NCI-H82 (cell line): ENCODE measurements around the gene MSRB3.
"Not testable (repeated sequence)": the region's sequence is repeated elsewhere in the genome, so short reads cannot be mapped to it uniquely, and the experiment has no call there.

Experiments used
- DNase-seq: peaks from one replicate; lab custom pipeline; 2025; lab: John Stamatoyannopoulos, UW

Gene MSRB3

DNA sequence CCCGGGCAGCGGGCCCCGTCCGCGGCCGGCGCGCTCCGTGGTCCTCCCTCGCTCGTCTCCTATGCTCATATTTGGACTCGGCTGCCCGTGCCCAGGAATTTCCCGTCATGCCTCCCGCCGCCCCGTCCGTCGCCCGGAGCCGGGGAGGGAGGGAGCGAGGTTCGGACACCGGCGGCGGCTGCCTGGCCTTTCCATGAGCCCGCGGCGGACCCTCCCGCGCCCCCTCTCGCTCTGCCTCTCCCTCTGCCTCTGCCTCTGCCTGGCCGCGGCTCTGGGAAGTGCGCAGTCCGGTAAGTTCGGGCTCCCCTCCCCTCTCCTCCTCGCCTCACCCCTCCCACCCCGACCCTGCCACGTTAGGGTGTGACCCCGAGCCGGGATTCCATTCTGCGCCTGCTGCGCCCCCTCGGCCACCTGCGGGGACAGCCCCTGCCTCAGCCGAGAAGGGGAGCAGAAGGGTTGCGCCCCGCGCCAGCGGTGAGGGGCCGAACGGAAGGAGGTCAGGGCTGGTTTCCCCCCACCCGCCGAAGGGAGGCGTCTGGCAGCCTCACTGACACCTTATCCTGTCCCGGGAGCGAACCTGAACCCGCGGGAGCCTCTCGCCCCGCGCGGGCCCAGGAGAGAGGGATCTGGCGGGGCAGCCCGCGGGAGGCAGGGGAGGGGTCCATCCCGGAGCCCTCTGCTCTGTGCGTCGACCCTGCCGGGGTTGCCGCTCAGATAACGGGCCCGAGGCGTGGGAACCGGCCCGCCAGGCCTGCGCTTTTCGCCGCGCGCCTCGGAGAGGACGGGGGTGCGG lies at the start of gene MSRB3:
Gene MSRB3, plus strand, starts transcription at position 108 of the 793 bp plus-strand sequence. CDS start 29,897 bp downstream, outside the sequence.
- DNase-seq = peak; percentile 52

DNA sequence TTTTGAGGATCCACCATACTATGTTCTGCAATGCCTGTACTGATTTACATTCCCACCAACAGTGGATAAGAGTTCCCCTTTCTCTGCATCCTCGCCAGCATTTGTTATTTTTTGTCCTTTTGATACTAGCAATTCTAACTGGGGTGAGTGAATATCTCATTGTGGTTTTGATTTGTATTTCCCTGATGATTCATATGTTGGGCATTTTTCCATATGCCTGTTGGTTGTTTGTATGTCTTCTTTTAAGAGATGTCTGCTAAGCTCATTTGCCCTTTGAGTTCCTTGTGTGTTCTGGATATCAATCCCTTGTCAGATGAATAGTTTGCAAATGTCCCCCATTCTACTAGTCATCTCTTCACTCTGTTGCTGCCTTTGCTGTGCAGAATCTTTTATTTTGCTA lies 49.0 kb upstream of the MSRB3 start:
- DNase-seq = no peak

DNA sequence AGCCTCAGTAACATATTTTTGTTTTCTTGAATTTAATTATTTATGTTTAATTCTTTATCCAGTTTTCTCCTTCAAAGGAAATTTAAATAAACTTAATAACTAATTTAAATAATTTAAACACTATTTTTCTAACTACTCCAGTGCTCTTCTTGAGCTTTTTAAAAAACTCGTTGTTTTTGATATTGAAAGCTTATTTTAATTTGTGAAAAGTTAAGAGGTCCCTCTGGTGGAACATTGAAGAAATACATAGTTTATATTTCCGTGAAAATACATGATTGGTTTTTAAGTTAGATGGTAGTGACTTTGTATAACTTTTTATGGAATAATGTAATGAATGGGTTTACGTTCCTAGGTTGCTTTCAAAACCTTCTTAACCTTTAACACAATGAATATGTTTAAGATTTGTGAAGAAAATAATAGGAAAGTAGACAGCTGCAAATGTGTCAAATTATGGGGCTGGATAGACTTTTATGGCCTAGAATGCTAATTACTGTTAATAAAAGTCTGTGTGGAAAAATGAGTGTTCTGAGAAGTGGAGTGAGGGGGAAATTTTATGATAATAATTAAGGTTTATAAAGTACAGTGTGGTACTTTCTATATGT lies 45.9 kb upstream of the MSRB3 start:
- no peak for DNase-seq

DNA sequence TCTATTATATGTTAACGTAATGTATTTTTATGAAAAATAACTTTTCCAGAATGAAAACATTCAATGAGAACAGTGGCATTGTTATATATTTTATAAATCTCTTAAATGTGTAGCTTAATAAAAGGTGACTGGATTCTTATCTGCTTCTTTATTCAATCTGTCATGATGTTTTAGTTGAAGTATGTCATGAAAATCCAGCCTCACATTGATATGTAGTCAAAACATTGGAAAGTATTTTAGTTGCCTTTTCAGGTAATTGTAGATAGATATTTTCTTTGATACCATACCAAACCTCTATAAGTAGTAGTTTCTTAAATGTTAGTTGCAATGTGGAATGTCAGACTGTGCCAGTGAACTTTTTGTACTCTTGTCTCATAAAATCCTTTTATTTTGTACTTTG lies 41.3 kb upstream of the MSRB3 start:
- no peak for DNase-seq

DNA sequence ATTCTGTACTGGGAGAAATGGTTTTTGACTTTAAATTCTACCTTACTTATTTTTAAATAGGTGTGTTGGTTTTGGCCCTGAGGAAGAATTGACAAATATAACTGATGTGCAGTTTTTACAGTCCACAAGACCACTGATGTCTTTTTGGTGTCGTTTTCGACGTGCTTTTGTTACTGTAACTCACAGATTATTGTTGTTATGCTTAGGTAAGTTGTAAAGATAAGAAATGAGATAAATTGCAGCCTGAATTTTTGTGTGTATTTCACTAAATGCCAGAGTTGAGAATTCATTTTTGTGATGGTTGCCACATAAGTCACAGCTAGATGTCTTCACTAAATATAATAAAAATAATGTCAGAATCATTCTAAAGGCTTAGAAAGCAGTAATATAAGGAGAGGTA lies 39.9 kb upstream of the MSRB3 start:
- no peak for DNase-seq

DNA sequence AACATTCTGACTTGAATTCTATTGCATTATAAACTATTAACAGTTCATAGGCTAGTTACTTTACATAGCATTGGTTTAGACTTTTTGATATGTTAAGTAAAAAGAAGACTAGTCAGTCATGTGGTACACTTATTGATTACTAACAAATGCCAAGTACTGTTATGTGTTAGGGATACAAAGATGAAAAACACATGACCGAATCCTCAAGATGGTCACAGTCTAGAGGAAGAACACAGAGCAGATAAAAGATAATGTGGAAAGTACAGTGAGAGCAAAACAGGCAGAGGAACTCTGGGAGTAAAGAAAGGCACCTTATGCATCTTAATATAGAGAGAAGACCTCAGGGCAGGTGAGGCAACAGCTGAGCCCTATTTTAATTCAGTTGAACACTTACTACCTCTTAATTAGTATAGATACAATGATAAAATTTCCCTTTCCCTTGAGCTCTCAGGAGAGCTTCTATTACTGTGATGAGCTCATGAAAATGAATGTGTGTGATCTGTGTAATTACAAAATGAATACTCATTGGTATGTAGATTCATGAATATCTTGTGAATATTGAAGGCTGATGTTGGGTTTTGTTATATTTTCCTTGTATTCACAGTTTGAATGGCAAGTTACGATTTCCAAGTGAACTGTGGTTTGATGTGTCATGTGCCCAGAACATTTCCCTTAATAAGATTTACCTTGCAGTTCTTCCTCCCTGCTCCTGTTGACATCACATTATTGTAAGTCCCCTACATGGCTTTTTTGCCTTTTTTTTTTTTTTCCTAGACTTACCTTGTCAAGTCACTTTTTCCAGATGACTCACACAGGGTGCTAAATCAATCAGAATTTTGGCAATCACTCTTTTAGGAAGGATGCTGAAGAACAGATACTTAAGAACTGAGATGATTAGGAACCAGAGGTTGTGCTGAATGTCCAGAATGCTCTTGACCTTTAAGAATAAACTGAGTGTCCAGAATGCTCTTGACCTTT lies 29.5 kb upstream of the MSRB3 start:
- no peak for DNase-seq

DNA sequence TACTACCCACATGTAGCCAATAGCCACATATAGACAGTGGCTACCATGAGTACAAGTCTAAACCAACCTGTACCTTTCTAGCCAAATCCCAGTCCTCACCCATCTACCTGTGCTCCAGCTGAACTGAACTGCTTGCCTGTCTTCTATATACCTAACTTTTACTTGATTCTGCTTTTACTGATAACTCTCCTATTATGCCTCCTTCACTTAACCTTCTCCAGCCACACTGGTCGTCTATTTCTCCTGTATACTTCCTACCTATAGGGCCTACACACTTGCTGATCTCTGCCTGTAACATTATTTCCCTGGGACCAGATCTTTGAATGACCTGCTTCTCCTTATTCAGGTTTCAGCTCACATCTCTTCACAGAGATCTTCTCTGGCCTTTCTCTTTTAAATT lies 26.0 kb upstream of the MSRB3 start:
- no peak for DNase-seq

DNA sequence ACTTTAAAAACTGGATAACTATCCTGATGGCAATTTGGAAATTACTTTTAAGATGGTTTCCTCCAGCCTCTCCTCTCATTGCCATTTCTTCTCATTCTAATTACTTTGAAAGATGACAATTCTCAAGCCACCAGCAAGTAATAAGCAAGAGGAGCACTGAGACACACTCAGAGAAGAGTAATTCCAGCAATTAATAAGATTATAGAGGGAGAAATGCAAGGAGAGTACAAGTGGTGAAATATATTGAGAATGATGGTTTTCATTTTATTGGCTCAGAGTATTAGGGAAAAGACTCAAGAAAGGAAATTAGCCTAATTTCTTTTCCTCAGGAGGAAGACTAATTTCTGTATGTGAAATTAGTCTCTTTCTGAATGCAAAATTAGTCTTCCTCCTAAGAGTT lies 20.5 kb upstream of the MSRB3 start:
- DNase-seq = no peak

DNA sequence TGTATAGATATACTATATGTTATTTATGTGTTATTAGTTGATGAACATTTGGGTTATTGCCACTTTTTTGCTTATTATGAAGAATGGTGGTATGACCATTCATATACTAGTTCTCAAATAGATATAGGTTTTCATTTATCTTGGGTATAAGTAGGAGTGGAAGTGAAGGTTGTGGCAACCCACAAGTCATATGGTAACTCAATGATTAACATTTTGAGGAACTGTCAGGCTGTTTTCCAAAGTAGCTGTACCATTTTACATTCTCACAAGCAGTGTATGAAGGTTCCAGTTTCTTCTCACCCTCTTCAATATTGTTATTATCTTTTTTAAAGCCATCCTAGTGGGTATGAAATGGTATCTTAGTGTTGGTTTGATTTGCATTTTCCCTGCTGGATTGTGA lies 19.0 kb upstream of the MSRB3 start:
- no peak for DNase-seq

DNA sequence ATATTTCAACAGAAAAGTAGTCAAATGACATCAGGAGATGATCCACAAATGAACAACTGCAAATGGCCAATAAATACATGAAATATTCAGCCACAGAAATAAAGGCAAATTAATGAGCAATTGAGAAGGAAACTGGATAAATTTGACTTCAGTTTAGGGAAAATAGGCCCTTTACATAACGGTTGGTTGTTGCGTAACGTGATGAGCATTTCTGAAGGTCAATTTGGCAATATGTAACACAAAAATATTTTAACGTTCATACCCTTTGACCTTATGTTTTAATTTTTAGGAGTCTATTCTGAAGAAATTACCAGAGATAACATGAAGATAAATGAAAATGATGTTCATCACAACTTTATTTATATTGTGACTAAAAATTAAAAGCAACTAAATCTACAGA lies 14.7 kb upstream of the MSRB3 start:
- DNase-seq = no peak

DNA sequence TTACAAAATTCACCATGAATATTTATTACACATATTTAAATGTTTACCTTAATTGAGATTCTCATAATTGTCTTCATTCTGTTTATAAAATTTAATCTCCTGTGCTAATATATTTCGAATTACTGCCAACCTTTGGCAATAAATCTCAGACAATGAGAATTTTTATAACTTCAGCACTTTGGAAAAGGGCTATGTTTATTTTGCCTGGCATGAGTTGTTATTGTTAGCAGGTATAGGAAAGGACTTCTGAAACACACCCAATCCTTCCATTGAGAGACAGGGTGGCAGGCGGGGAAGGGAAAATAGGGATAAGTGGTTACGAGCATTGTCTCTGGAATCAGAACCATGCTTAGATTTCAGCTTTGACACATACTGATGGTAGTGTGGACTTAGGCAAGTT lies 12.1 kb upstream of the MSRB3 start:
- DNase-seq = no peak

DNA sequence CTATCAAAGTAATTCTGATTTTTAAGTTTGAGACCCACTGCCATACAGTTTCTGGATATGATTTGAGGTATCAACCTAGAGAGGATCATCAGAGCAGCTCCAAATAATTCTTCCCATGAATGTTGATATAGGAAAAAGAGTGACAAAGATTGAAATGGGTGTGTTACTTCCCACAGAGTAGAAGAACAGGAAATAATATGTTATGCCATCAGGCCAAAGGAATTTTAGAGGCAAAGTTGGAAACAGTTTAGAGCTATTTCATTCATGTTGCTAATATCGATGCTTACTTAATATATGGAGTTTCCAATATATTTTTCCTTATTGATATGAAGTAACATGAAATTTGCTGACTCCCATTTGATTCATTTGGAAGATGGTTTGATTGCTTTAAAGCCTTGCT lies 8.9 kb upstream of the MSRB3 start:
- DNase-seq = no peak

DNA sequence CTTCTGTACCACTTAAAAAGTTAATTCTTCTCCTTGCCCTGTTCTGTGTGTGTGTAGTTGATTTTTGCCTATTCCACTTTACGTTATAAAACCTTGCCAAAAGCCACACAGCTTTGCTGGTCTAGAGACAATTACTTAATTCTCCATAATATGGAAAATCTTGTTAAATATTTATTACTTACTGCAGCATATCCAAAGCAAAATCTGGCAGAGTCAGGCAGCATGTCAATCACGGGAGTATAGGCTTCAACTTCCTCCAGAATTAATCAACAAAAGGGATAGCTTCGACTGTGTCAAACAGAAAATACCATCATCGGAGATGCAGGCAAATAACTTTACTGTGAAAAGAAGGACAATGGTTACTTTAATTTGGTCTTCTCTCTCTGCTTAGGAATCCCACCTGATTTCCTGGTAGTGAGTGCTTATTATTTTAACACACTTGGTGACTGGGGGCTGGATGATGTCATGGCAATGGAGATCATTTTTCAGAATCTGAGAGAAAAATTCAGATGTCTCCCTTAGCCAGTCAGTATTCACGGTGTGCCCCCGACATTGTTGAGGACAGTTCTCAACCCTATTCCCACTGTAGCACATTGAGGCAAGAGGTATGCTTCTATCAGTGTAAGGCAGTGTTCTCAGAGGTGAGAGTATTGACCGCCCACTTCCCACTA lies 3.7 kb upstream of the MSRB3 start:
- DNase-seq = no peak

DNA sequence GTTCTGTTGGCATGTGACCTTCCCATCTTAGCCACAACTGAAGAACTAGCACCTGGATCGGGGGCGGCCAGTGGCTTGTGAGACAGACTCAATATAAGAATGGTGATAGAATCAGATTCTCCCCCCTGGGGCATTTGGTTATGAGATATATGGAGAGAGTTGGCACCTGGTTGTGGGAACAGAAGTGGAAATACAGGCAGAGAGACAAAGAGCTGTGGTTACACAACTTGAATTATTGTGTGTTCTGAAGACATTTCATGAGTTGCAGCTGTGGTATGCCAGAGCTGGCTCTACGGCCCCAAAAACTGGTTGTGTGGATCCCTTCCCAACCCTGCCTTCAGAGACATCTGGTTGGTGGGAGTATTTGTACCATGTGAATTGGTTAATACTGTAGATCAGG lies 2.9 kb upstream of the MSRB3 start:
- no peak for DNase-seq

DNA sequence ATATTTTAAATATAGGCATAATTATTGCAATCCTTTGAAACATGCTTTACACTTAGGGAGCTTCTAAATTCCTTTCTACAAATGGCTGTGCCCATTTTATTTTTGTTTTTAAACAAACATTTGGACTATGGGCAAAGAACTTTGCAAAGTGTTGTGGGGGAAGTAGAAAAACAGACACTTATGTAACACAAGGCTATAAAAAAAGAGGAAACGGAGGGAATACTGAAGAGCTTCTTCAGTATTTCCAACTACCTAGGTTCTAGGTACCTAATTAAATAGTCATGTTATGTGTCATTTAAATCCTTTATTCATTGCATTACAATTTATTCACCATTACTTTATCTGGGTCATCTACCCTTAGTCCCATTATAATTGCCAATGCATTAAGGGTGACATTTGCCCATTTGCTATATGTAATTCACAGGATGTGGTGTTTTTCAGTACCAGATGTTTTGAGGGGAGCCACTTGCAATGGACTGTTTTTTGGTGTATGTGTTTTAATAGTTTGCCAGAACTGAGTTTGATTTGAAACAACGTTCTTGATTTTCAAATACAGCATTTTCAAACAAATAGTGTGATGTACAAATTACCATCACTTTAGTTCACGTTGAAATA lies 1.5 kb upstream of the MSRB3 start:
- no peak for DNase-seq

DNA sequence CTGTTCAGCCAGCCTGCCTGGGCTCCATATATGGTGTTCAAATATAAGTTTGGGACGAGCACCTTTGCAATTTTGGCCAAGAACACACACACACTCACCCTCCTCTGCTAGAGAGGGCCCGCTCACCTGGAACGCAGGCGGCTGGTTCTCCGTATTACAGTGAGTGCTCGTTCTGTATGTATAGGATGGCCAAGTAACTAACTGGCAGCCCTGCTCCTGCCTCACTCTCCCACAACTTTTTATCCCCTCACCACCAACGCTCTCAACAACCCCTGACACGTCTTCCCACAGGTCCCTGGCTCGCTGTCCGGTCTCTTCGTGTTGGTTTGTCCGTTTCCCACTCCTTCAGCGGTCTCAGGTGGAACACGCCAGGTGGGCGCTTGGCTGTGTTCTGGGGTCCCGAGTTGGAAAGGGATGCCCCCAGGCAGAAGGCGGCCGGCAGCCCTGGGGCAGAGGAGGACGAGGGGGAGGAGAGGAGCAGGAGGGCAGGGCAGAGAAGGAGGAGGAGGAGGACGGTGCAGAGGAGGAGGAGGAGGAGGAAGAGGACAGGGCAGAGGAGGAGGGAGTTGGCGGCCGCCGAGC lies 398 bp upstream of the MSRB3 start:
- no peak for DNase-seq

DNA sequence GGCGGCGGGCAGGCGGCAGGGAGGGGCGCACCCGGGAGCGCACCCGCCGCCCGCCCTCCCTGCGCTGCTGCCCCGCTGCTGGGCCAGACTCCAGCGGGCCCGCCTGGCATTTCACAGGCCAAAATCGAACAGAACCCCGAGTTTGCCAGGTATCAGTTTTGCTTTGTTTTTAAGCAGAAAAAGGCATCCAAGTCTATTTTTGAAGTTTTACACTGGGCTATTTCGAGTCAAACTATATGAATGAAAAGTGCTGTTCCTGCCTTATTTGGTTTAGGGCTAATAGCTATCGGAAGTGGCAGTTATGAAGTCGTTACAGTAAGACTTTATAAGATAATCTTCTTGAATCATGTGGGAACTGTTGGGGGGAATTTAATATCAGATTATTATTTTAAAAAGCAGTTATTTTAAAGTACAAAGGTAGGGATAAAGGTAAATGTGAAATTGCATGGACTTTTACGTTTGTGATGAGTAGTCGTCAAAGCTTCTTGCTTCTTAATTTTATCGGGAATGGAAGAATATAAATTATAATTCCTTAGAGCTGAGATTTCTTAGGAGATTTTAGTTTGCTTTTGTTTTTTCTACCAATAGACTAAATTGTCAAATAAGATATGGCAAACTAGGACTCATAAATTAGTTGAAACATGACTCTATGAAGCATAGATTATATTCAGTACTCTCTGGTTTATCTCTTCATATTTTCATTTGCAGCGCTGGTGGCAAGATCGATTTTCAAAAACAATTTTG lies 1.1 kb downstream of the MSRB3 start:
- DNase-seq = no peak

DNA sequence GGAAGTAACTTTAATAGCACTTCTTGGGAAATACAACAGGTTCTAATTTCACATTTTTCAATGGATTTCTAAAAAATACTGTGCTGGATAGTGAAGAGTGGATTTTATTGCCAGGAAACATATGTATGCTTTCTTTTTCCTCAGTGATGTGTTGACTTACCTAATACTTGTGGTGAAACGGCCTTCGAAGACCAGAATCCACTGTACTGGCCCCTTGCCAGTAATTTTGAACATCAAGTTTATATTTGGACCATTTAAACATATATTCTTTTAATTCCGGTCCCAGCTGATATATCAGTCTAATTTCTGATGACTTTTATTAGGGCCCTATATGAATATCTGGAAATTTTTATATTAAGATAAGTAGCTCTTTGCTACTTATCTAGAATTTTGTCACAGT lies 1.8 kb downstream of the MSRB3 start:
- no peak for DNase-seq

DNA sequence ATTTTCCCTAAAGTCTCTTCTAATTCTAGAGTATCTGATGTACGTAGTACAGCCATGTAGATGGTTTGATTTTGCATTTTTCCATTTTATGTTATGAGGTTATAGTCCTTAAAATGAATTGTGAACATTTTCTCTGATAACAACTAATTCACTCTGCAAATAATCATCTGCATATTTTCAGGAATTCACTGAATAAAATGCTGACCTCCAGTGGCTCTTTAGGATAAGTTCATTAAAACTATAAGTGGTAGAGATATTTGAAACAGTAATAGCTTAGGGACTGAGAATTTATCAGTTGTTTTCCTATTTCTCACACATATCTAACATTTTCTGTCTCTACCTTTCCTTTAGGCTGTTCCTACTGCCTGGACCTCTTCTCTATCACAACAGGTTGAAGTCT lies 4.4 kb downstream of the MSRB3 start:
- no peak for DNase-seq

DNA sequence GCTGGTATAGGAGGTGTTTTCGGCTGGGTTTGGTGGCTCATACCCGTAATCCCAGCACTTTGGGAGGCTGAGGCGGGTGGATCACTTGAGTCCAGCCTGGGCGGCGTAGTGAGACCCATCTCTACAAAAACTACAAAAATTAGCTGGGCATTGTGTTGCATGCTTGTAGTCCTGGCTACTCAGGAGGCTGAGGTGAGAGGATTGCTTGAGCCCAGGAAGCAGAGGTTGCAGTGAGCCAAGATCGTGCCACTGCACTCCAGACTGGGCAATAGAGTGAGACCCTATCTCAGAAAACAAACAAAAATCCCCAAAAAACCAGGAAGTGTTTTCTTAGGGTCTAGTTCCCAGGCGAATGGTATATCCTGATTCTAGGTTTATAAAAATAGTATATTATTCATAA lies 7.0 kb downstream of the MSRB3 start:
- DNase-seq = not testable (repeated sequence)

DNA sequence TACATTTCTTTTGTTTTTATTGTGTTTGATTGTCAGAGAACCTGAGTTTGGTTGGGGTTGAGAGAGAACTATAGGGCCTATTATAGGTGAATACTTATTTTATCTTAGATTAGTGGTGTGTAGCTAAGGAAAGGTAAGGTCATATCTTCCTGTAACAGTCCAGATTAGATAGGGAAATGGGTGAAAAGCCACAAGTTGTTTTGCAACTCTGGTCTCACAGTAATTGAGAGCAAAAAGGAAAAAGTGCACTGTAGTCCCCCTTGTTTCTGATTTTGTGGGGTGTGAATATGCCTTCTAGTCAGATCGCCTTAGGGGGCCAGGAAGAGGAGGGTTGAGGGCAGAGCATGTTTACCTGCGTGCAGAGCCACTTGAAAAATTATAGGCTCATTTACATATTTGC lies 8.9 kb downstream of the MSRB3 start:
- no peak for DNase-seq
